Measurements from ENCODE around the gene CRYBG1. TPM values are rescaled to one million over a fixed set of nuclear protein-coding genes. Genes with fewer than 3 reads are reported as not detected.

Gene CRYBG1
- polyA plus RNA-seq, 2 of the 4 experiments (the other 2 are of a cell fraction), result 0.31 to 0.37 TPM

DNA sequence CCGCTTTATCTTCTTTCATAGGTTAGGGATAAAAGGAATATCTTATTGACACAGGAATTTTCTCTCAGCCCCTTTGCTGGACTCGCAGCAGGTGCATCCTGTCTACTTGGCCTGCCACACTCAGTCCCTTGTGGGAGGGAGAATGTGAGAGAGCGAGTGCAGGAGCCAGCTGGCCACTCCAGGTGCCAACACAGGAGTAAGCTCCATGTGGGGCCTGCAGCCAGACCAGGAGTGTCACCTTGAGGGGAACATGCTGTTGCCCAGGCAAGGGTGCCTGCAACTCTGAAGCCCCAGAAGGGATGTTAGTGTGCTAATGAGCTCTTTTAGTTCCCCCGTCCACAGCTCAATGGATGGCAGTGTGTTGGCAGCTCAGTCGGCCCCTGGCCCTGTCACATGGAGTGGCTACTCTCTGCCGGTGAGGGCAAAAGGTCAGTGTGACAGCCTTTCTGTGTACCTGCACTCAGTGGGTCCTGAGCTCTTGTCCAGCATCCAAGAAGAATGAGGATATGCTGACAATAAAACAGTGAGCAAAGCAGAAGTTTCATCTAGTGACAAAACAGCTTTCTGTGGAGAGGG is 57.1 kb downstream of the CRYBG1 start:
- TF ChIP-seq, protein P1, sequence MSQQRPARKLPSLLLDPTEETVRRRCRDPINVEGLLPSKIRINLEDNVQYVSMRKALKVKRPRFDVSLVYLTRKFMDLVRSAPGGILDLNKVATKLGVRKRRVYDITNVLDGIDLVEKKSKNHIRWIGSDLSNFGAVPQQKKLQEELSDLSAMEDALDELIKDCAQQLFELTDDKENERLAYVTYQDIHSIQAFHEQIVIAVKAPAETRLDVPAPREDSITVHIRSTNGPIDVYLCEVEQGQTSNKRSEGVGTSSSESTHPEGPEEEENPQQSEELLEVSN (IDR thresholded peaks at IDR 0.05; ENCODE audit: borderline replicate concordance, low read depth), result no peak
- TF ChIP-seq SMC3 (IDR thresholded peaks at IDR 0.05), result no peak
- no peak for ATAC-seq
- POLR2A ChIA-PET, result interaction anchor here (0.6 kb wide), 1 partner anchor 664 kb away, joined by 3 read pairs; no protein-coding TSS in a partner anchor
- Histone ChIP-seq H3K4me3 (no peak overlapping the region), H3K4me2 (no peak overlapping the region), H3K27ac (no peak overlapping the region), H3K4me1 (no peaks in the 10 kb centered on the region), H3K9me3 (no peaks in the 10 kb centered on the region)
- CTCF ChIA-PET, result no interaction called here
- no peak for DNase-seq (ENCODE audit: low read depth in 1 of 2, low spot score in 1 of 2)
- FAIRE-seq, result no peak
- 70% methylated on average over 2 of the region's 6 CpGs for WGBS (ENCODE audit: missing lambda C conversion rate)

- H3K4me1 ChIP-seq, result no peaks in the 10 kb centered on the region
- ChIA-PET POLR2A (no interaction called here), CTCF (interaction anchor here (1.3 to 1.6 kb wide), 2 partner anchors 147 to 578 kb away, joined by 3 read pairs; no protein-coding TSS in a partner anchor)
- TF ChIP-seq NR3C1 (IDR thresholded peaks at IDR 0.05) (no peak), MYC (IDR thresholded peaks at IDR 0.05; ENCODE audit: borderline replicate concordance, low read length) (no peak), HOXA7 (CRISPR knock-in tag; IDR thresholded peaks at IDR 0.05) (no peak), GATA3 (IDR thresholded peaks at IDR 0.05; ENCODE audit: borderline replicate concordance) (no peak), CEBPB (IDR thresholded peaks at IDR 0.05) (no peak), POLR2AphosphoS2 (conservative IDR thresholded peaks at IDR 0.05; ENCODE audit: low read length) (no peak), KDM1A (IDR thresholded peaks at IDR 0.05; ENCODE audit: low read depth) (no peak), MAFK (IDR thresholded peaks at IDR 0.05; ENCODE audit: partially characterized antibody) (no peak), ZC3H11A (IDR thresholded peaks at IDR 0.05) (no peak)
- FAIRE-seq (no peak), DNase-seq (ENCODE audit: low read depth in 1 of 2, low spot score in 1 of 2) (no peak), ATAC-seq (no peak)
- WGBS (ENCODE audit: missing lambda C conversion rate), result 8% methylated on average over 2 of the region's 2 CpGs
- no peak overlapping the region for H3K4me2 ChIP-seq
- no peaks in the 10 kb centered on the region for H3K9me3 ChIP-seq
- no peak overlapping the region for H3K4me3 ChIP-seq
- H3K27ac ChIP-seq, result no peak overlapping the region
These were observed 59.5 kb downstream of the CRYBG1 start for GRCh38 chr6:106419900-106420613.

- Histone ChIP-seq H3K4me2 (no peak overlapping the region), H3K4me3 (no peak overlapping the region), H3K4me1 (no peaks in the 10 kb centered on the region), H3K9me3 (no peaks in the 10 kb centered on the region), H3K27ac (no peak overlapping the region)
- WGBS (ENCODE audit: missing lambda C conversion rate), result 98% methylated on average over 2 of the region's 2 CpGs
- ChIA-PET CTCF (interaction anchor here (1.6 to 1.9 kb wide), 2 partner anchors 558 to 576 kb away, joined by 3 to 5 read pairs; no protein-coding TSS in a partner anchor), POLR2A (no interaction called here)
- no peak for TF ChIP-seq HOXB5 (CRISPR knock-in tag; IDR thresholded peaks at IDR 0.05)
- no peak for TF ChIP-seq POLR2A (IDR thresholded peaks at IDR 0.05; ENCODE audit: low read length)
- TF ChIP-seq CBX2 (IDR thresholded peaks at IDR 0.05; ENCODE audit: borderline replicate concordance, low read depth), result no peak
- ATAC-seq, result no peak
- DNase-seq (ENCODE audit: low read depth in 1 of 2, low spot score in 1 of 2), result no peak
- FAIRE-seq, result no peak
These were observed 61.0 kb downstream of the CRYBG1 start for GRCh38 chr6:106421496-106421895.

DNA sequence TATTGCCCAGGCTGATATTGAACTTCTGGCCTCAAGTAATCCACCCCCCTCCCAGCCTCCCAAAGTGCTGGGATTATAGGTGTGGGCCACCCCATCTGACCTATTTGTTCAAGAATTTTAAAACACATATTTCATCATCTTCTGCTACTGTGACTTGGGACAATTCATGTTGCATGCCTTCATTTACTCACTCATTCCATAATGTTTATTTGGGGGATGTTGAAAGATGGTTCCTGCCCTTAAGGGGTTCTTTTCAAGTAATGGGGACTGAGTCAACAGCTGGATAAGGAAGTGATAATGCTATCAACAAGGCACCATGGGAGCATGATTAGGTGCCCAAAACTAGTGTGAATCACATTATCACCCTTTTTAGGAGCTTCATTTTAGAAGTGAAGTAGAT is 62.0 kb downstream of the CRYBG1 start:
- CTCF ChIA-PET, result interaction anchor here (1.4 to 1.9 kb wide), 2 partner anchors 62 to 557 kb away, joined by 5 read pairs; partner anchors contain the start of gene CRYBG1
- Histone ChIP-seq H3K4me3 (no peak overlapping the region), H3K9me3 (no peaks in the 10 kb centered on the region), H3K4me1 (no peaks in the 10 kb centered on the region), H3K4me2 (no peak overlapping the region), H3K27ac (no peak overlapping the region)
- ATAC-seq (no peak), DNase-seq (ENCODE audit: low read depth in 1 of 2, low spot score in 1 of 2) (no peak), FAIRE-seq (no peak)
- POLR2A ChIA-PET, result no interaction called here
- TF ChIP-seq, protein P2, sequence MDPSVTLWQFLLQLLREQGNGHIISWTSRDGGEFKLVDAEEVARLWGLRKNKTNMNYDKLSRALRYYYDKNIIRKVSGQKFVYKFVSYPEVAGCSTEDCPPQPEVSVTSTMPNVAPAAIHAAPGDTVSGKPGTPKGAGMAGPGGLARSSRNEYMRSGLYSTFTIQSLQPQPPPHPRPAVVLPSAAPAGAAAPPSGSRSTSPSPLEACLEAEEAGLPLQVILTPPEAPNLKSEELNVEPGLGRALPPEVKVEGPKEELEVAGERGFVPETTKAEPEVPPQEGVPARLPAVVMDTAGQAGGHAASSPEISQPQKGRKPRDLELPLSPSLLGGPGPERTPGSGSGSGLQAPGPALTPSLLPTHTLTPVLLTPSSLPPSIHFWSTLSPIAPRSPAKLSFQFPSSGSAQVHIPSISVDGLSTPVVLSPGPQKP (IDR thresholded peaks at IDR 0.05; ENCODE audit: low read depth, low read length), result no peak
- TF ChIP-seq FOSL2 (IDR thresholded peaks at IDR 0.05) (no peak), FOSL2 (CRISPR knock-in tag; IDR thresholded peaks at IDR 0.05) (no peak), TP53 (CRISPR knock-in tag; IDR thresholded peaks at IDR 0.05) (no peak)

Measured in A549 (cell line).